ENCODE results near the gene TLE3.

The TLE3 gene

DNA sequence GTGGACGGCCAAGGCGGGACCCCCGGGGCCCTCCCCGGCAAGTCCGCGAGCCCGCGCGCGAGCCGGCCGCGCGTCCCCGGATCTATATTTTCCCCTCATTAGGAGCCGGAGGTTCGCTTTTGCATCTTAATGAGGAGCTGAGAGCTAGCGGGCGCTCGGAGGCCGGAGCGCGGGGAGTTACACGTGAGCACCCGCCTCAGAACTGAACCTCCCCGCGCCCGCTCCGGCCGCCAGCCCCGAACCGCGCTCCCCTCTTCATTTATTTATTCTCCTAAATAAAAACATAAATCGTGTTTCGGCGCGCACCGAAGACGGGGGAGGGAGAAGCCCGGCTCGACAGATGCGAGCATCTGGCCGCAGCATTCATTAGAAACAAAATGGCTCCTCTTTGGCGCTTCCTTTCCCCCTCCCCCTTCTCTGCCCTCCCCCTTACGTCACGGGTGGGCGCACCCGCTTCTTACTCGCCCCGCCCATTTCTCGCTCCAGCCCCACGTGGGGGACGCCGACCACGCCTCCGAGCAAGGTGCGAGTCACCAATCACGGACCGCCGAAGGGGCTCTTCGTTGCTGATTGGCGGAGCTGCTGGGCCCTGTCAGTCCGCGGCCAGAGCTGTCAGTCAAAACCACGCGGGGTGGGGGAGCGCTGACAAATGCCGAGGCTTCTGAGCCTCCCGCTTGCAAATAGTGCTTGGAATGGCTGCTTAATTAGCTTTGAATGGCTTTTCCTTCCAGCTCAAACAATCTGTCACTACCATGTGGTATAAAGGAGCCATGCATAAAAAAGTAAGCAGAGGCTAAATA, 1.6 kb upstream of the TLE3 start:
- peak; percentile 66 to 100 (median 100) for DNase-seq

GRCh38 chr15:70098461-70099166, 897 bp upstream of the TLE3 start:
- DNase-seq = peak in 29 of 56 donors; percentile 22 to 82 (median 53)

- DNase-seq = peak in 1 of 56 donors; percentile 60
Observed at GRCh38 chr15:70098153-70098460, 390 bp upstream of the TLE3 start.

GRCh38 chr15:70097063-70097320, 725 bp downstream of the TLE3 start:
- DNase-seq = no peak

DNA sequence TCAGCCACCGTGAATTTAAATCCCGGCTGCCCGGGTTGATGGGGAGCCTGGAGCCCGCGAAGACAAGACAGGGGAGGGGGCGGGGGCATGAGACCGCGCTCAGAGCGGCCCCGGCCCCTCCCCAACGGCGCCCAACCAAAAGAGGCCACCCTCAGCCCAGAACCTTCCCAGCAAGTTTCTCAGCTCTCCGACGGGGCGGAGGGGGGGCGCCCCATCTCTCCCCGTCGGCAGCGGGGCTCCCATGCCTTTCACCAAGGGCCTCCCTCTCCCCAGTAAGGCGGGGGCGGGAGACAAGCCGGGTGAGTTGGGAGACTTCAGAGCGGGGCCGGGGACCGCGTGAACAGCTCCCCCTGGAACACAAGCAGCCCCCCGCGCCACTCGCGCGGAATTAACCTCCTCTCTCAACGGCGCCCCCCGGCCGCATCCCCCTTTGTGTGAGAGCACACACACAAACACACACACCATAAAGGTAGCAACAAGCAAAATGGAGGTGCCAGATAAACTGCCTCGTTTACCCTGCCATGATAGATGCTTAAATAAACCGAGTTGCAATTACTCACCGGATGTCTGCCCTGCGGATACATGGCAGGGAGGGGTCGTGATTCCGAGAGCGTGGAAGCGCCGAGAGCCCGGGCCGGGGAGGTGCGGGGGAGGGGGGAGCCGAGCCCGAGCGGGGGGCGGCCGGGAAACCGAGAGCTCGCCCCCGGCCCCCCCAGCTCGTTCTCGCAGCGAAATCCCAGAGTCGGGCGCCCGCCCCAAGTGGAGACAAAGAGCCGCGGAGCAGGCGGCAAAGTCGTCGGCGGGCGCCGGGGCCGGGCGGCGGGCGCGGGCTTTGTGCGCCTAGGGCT, 1.3 kb downstream of the TLE3 start:
- peak in 24 of 56 donors; percentile 18 to 64 (median 38) for DNase-seq

GRCh38 chr15:70095408-70096214, 2.1 kb downstream of the TLE3 start:
- peak in 6 of 56 donors; percentile 8 to 64 (median 38) for DNase-seq

- DNase-seq = peak in 2 of 56 donors; percentile 3 to 46
Observed at GRCh38 chr15:70094690-70095311, 2.9 kb downstream of the TLE3 start.

DNA sequence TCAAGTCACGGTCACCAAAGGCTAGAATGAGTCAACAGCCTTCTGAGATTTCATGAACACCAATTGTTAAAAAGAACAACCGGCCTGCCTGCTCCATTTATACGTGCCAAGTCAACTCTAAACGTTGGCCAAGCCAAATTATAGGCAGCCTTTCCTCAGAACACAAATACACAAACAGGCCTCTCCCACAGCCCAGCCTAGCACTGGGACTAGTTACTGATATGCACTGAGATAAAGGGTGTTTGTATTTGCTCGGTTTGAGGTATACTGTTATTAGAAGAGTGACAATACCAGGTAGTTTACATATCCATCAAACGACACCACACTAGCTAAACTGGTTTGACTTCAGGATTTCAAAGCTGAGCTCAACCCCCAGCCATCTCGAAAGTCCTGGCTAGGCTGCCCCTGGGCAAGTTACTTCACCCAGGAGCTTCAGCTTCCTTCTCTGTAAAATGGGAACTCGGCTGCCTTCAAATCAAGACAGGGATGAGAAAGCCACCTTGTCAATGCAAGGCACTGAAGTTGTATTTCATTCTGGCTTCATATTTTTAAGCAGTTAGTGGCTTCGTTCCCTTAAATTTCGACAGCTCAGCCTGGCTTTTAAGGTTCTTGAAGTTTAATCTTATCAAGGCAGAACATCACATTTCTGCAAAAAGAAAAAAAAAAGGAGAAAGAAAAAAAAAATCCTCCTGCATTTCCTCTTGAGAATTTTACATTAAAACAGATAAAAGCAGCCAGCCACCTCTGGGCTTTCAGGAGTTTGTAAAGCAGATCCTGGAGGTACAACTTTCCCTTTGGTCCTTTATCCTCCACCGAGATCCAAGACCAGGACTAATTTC, 4.0 kb downstream of the TLE3 start:
- peak in 1 of 56 donors; percentile 11 for DNase-seq

DNA sequence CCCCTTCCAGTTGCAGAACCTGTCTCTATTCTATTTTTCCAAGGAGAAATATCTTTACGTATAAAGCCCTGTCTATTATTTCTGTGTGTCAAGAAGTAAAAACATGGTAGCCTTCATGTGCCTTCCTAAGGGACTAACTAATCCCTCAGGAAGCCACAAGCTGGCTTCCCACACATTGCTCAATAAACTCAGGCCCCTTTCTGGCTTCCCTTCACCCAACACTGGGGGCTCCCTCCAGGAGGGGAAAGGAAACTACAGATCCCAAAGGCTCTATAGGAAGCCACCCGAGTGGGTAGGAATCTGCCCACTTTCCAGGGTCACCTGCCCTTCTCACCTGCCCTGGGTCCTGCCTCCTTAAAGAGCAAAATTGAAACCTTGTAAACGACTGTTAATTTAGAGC, 4.6 kb downstream of the TLE3 start:
- no peak for DNase-seq

GRCh38 chr15:70092464-70093027, 5.2 kb downstream of the TLE3 start:
- no peak for DNase-seq

GRCh38 chr15:70091726-70092463, 5.8 kb downstream of the TLE3 start:
- DNase-seq = peak in 15 of 56 donors; percentile 15 to 62 (median 30)

DNA sequence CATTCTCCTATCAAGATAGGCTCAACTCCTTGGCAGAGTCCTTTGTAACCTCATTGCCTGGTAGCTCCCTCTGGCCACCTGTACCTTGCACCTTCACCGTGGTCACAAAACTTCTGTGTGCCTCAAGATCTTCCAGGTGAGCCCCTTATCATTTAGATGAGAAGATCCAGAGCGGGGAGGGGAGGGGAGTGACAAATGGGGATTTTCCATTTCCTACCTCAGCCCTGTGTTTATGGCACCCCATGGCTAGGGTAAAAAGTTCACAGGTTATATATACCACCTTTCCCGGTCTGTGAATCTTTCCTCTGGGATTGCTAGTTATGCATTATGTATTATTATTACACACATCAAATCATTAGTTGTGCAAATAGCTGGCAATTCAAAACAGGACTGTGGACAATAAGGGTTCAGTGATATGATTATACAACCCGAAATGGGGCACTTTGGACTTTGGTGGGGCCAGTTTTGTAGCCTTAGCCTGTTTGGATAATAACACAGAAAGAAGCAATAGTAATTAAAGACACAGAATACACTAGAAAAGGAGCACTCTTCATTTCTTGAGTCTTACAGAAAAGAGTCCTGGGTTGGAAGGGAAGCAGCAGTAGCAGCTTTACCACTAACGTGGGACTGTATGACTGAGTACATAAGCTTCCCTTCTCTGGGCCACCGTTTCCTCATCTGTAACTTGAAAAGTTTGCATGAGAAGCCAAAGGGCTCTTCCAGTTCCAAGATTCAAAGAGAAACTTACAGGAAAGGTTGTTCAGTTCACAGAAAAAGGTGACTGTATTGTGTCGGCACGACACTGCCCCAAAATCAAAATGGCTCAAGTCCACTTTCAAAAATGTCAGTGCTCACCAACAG, 7.1 kb downstream of the TLE3 start:
- DNase-seq = no peak

DNA sequence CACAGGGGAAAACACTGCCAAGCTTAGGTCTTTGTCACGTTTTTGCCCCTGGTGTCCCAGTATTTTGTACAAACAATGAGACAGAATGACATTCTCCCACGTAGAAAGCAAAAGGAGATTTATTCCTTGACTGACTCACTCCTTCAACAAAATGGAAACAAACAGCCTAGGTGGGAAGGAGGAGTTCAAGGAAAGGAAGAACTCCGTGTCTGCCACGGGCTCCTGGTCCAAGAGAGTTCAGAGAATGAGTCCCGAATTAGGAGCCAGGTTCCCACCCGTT, 8.1 kb downstream of the TLE3 start:
- no peak for DNase-seq

- peak in 5 of 56 donors; percentile 15 to 28 (median 19) for DNase-seq
Observed at GRCh38 chr15:70088887-70089691, 8.6 kb downstream of the TLE3 start.

GRCh38 chr15:70088455-70088854, 9.3 kb downstream of the TLE3 start:
- DNase-seq = no peak

DNA sequence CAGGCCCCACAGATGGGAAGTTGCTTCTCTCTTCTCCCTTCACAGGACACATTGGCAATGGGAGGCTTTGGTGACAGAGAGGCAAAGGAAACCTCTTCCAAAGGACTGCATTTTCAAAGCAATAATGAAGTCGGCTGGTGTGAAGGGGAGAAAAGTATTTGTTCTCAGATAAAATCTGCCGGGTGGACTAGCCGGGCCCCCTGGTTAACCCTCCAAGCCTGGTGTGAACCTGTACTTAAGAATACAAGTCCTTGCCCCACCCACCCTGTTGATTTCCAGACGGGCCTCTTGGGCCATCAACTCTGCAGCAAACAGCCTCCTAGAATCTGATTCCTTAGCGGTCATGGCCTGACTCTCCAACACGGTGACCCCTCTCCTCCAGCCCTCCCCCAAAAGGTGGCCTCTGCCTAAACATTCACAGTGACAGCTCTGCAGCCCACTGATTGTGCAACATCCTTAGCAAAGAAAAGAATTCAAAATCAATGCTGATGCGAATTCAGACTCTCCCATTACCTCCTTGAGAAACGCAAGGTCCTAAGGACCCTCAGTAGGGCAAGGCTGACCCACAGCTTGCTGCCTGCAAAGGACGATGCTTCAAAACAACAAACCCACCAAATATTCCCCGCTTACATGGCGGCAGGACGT, 9.9 kb downstream of the TLE3 start:
- no peak for DNase-seq

DNA sequence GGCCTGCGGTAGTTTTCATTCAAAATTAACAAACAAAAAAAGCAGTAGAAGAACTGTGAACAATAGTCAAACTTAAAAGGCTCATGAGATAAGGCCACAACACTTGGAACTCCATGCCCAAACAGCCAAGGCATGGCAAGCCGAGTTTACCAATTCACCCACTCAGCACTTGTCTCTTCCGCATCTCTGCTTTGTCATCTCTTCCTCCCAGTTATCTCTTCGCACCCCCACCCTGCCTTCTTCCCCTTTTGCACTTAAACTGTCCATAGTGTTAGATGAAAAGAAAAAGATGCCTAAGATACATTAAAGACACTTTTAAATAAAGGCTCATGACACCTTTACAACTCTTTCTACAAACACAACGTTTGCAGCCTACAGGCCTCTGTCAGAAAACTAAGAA, 11.1 kb downstream of the TLE3 start:
- DNase-seq = peak in 1 of 56 donors; percentile 12
